ENCODE data around the gene SCN10A. TPM values are rescaled to one million over a fixed set of nuclear protein-coding genes. Genes with fewer than 3 reads are reported as not detected.

Gene SCN10A
- total RNA-seq, 3 donors from 2014 or later: not detected

DNA sequence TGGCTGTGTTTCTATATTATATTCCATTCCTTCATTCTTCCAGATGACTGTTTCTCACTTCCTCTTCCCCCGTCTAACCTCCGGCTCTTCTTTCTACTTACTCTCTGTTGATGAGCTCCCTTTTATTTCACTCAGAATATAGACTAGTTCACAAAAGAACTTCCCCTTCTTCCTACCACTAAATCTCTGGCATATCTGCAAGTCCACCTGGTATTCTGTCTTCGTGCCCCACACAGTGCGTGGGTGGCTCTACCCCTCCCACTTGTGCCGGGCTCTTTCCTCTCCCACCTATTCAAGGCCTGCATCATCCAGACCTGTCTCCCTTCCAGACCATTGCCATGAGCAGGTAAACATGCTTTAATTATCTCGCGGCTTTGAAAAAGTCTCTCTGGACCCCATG lies 73.0 kb downstream of the SCN10A start:
- DNase-seq (no peak), ATAC-seq (no peak)
- Mint-ChIP-seq H3K9me3 (no peaks in the 10 kb centered on the region), H3K4me1 (ENCODE audit: low read depth) (no peaks in the 10 kb centered on the region), H3K4me3 (no peak overlapping the region), H3K36me3 (ENCODE audit: insufficient read depth) (no peaks in the 10 kb centered on the region), H3K27me3 (ENCODE audit: low read depth) (peaks cover 11% of the 10 kb centered on the region)

DNA sequence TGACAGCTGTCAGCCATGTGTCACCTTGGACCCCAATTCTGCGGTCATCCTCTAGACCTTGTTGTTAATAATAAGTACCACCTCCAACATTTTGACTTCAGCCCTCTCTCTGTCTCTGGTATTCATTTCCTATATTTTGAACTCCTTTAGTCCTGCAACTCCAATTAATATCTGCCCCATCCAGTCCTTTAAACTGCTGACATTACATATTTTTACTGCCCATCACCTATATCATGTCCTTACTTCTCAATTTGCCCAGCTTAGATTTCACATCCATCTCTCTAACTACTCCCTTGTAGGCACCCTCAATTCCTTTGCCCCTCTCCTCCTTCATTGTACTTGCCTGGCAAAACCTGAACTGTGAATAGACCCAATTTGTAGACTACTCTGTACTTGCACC lies 73.5 kb downstream of the SCN10A start:
- no peak overlapping the region for H3K4me3 Mint-ChIP-seq
- no peaks in the 10 kb centered on the region for H3K4me1 Mint-ChIP-seq (ENCODE audit: low read depth)
- DNase-seq (no peak), ATAC-seq (no peak)
- no peaks in the 10 kb centered on the region for H3K9me3 Mint-ChIP-seq
- H3K36me3 Mint-ChIP-seq (ENCODE audit: insufficient read depth): no peaks in the 10 kb centered on the region
- peaks cover 11% of the 10 kb centered on the region for H3K27me3 Mint-ChIP-seq (ENCODE audit: low read depth)

DNA sequence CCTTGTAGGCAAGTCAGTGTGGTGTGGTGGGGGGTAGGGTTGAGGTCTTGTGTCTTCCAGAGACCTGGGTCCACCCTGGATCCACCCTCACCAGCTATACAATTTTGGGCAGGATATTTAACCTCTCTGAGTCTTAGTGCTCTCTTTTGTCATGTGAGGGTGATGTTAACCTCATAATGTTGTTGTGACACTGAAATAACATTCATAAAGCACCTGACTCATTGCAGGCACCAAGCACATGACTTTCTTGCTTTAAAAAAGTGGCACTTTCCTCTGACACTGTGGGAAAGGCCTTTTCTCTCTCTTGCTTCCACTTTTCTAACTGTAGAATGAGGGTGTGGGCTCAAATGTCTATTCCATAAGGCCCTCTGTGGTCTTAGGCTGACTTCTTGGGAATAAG lies 75.5 kb downstream of the SCN10A start:
- ATAC-seq (no peak), DNase-seq (no peak)
- Mint-ChIP-seq H3K27me3 (ENCODE audit: low read depth) (peaks cover 11% of the 10 kb centered on the region), H3K4me3 (no peak overlapping the region), H3K4me1 (ENCODE audit: low read depth) (no peaks in the 10 kb centered on the region), H3K36me3 (ENCODE audit: insufficient read depth) (no peaks in the 10 kb centered on the region), H3K9me3 (no peaks in the 10 kb centered on the region)

DNA sequence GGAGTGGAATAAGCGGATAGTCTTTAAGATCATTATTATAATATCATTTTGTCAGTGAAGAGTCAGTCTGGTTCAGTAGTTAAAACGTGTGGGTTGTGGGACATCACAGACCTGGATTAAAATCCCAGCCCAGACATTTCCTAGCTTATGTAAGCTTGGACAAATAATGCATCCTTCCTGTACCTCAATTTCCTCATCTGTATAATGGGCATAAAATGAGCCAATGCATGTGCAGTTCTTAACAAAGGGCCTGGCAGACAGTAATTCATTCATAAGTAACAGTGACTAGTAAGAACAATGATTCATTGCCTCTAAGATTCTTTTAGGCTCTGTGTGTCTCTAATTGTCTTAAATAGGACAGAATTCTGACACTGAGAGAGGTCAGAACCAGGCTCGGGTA lies 76.1 kb downstream of the SCN10A start:
- H3K4me3 Mint-ChIP-seq: no peak overlapping the region
- ATAC-seq (no peak), DNase-seq (no peak)
- no peaks in the 10 kb centered on the region for H3K36me3 Mint-ChIP-seq (ENCODE audit: insufficient read depth)
- H3K9me3 Mint-ChIP-seq: no peaks in the 10 kb centered on the region
- peaks cover 11% of the 10 kb centered on the region for H3K27me3 Mint-ChIP-seq (ENCODE audit: low read depth)
- no peaks in the 10 kb centered on the region for H3K4me1 Mint-ChIP-seq (ENCODE audit: low read depth)

DNA sequence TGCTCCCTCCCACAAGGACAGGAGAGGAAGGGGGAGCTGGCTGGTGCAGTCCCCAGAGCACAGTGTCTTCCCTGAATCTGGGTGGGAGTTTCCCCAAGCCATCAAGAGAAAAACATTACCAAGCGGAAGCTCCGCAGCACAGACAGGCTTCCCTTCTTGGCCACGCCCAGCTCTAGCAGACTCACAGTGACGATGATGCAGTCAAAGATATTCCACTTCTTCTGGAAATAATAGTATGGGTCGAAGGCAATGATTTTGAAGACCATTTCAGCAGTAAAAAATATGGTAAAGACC lies 76.7 kb downstream of the SCN10A start:
- H3K27me3 Mint-ChIP-seq (ENCODE audit: low read depth): peaks cover 11% of the 10 kb centered on the region
- ATAC-seq: no peak
- no peak for DNase-seq
- H3K9me3 Mint-ChIP-seq: no peaks in the 10 kb centered on the region
- H3K4me1 Mint-ChIP-seq (ENCODE audit: low read depth): no peaks in the 10 kb centered on the region
- H3K36me3 Mint-ChIP-seq (ENCODE audit: insufficient read depth): no peaks in the 10 kb centered on the region
- no peak overlapping the region for H3K4me3 Mint-ChIP-seq

DNA sequence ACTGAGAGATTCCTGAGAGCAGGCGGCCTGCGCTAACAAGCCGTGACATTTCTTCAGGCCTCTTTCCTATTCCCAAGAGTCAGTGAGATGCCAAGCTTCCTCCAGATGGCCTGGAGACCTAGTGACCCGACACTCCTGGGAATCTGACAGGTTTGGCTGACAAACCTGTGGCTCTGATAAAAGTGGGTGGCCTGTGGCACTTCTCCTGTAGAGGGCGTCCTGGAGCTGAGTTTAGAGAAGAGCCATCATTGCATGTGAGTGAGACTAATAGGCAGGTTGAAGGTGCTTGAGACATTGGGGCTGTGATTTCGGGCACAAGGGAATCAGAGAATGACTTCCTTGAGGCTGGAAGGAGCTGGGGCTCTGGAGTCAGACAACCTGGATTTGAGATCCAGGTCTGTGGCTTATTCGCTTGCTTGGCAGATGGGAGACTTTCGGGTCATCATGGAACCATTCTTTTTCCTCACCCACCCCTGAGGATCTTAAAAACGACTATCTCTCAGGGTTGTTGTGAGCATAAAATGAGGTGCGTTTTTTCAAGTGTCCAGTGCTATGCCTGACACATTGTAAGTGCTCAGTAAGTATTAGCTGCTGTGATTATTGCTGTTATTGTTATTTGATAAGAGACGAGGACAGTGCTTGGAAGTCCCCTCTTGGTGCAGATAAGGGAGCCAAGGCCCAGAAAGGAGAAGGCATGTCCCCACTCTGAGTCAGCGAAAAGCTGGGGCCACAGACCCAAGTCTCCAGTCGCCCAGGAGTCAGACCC lies 77.2 kb downstream of the SCN10A start:
- Mint-ChIP-seq H3K36me3 (ENCODE audit: insufficient read depth) (no peaks in the 10 kb centered on the region), H3K4me1 (ENCODE audit: low read depth) (no peaks in the 10 kb centered on the region), H3K4me3 (no peak overlapping the region), H3K9me3 (no peaks in the 10 kb centered on the region), H3K27me3 (ENCODE audit: low read depth) (peaks cover 11% of the 10 kb centered on the region)
- ATAC-seq: no peak
- DNase-seq: no peak

DNA sequence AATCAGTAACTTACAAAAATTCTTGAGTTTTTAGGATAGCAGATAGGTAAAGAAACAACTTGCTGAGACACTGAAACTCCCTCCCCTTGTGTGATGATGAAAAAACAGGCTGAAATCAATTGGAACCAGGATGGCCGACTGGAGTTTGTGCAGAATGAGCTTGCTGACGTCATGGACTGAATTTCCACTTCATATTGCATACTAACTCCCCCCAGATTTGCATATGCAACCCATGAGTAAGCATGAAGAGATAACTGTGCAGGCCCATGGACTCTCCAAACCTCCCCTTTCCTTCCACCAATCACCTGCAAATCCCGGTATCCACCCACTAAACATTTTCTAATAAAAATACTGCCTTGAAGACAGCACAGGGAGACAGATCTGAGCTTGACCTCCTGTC lies 84.5 kb downstream of the SCN10A start:
- Mint-ChIP-seq H3K9me3 (no peaks in the 10 kb centered on the region), H3K36me3 (ENCODE audit: insufficient read depth) (no peaks in the 10 kb centered on the region), H3K4me1 (ENCODE audit: low read depth) (no peaks in the 10 kb centered on the region), H3K27me3 (ENCODE audit: low read depth) (peaks cover 13% of the 10 kb centered on the region), H3K4me3 (no peak overlapping the region)
- ATAC-seq: no peak
- no peak for DNase-seq

DNA sequence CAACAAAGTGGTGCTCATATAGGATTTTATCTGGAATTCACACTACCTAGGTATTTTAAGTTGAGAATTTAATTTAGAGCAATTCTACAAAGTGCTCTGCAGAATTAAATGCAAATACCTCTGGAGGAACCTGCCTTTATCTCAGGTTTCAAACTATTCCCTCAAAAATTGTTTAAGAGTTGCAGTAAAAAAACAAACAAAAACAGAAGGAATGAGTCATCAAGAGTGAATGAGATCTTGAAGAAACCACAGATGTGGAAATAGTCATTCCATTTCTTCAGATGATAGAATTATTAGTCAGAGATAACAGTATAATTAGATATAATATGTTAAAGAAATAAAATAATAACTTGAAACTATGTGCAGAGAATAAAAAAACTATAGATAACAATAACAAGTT lies 85.7 kb downstream of the SCN10A start:
- Mint-ChIP-seq H3K27me3 (ENCODE audit: low read depth) (peaks cover 15% of the 10 kb centered on the region), H3K4me1 (ENCODE audit: low read depth) (no peaks in the 10 kb centered on the region), H3K36me3 (ENCODE audit: insufficient read depth) (no peaks in the 10 kb centered on the region), H3K9me3 (no peaks in the 10 kb centered on the region), H3K4me3 (no peak overlapping the region)
- DNase-seq: no peak
- ATAC-seq: no peak

DNA sequence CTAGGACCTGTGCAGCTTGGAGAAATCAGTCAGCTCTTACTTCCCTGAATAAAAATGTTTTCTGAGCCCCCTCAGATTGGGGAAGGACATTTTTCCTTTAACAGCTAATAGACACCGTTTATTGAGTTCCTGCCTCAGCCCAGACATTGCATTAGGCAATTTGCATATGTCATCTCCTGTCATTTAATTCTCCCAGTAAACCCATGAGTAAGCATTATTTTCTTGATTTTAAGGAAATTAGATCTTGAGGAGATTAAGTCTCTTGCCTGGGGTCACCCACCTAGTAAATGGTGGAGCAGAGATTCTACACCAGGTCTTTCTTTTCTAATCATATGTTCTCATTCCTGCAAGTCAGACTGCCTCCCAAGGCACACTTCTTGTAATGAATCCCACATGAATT lies 88.0 kb downstream of the SCN10A start:
- Mint-ChIP-seq H3K36me3 (ENCODE audit: insufficient read depth) (no peaks in the 10 kb centered on the region), H3K4me3 (no peak overlapping the region)
- DNase-seq: no peak

DNA sequence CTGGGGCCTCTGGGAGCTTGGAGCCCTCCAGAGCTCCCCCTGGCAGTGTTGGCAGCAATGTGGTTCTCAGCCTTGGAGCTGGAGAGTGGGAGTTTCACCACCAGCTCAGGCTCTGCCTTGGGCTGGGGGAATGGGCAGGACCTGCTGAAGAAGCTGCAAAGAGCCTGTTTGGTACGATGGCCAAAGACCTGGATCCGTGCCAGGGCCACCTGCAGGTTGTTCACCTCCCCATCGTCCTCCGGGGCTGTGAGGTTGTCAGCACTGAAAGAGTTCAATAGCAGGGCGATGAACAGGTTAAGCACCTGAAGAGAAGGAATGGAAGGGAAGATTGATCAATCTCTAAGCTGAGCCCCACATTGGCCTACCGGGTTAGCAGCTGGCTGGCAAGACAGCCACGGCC lies 89.3 kb downstream of the SCN10A start:
- ATAC-seq: no peak

More for the DNA sequence above, 88.0 kb downstream of the SCN10A start:
- H3K4me1 Mint-ChIP-seq (ENCODE audit: low read depth): no peaks in the 10 kb centered on the region
- no peak for ATAC-seq
- no peaks in the 10 kb centered on the region for H3K9me3 Mint-ChIP-seq
- peaks cover 17% of the 10 kb centered on the region for H3K27me3 Mint-ChIP-seq (ENCODE audit: low read depth)

DNA sequence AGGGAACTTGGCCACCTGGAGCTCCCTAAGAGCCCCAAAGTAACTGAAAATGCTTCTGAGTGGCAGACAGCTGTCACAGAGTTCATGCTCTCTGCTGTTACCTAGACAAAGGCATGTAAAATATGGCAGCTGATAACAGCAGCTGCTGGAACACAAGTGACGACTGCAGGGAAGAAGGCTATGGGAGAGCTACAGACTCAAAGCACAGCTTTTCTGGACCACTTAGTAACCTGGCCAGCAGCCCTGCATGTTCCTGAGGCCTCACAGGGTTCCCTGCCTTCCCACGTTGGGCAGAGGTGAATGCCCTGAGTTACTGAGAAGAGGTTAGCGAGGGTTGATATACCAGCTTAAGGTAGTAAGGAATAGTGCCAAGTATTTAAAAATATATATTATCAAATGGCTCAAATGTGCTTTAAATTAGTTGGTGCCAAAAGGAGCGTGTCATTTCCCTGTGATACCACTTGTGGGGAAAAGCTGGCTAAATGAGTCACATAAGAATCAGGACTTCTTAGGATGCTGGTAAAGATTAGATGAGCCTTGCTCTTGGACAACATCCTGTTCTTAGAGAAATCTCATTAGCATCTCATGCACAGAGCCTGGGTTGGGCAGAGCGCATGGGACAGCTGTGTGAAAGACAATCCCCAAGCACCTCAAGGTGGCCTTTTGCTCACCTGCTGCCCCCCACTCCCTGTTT lies 90.1 kb downstream of the SCN10A start:
- Mint-ChIP-seq H3K9me3 (no peaks in the 10 kb centered on the region), H3K4me3 (no peak overlapping the region)
- ATAC-seq: no peak

More for the DNA sequence above, 89.3 kb downstream of the SCN10A start:
- Mint-ChIP-seq H3K36me3 (ENCODE audit: insufficient read depth) (no peaks in the 10 kb centered on the region), H3K4me1 (ENCODE audit: low read depth) (no peaks in the 10 kb centered on the region), H3K27me3 (ENCODE audit: low read depth) (peaks cover 17% of the 10 kb centered on the region), H3K9me3 (no peaks in the 10 kb centered on the region), H3K4me3 (no peak overlapping the region)
- DNase-seq: no peak

DNA sequence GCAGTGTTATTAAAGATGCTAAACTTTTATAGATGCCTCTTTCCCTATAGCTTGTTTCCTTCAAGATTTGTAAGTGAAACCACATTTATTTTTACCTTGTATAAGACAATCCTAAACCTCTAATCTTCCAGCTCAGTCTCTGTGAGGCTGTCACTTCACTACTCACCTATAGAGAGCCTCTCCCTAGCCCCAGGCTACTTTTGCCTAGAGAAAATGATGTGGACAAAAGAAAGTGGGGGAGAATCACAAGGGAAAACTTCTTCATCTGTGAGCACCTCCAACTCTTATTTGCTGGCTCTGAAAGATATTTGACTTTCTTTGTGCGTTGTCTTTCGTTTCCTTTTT lies 91.7 kb downstream of the SCN10A start:
- Mint-ChIP-seq H3K36me3 (ENCODE audit: insufficient read depth) (no peaks in the 10 kb centered on the region), H3K4me3 (no peak overlapping the region), H3K4me1 (ENCODE audit: low read depth) (no peaks in the 10 kb centered on the region), H3K27me3 (ENCODE audit: low read depth) (peaks cover 20% of the 10 kb centered on the region), H3K9me3 (no peaks in the 10 kb centered on the region)
- ATAC-seq (no peak), DNase-seq (no peak)

More for the DNA sequence above, 90.1 kb downstream of the SCN10A start:
- DNase-seq: no peak
- Mint-ChIP-seq H3K27me3 (ENCODE audit: low read depth) (peaks cover 14% of the 10 kb centered on the region), H3K4me1 (ENCODE audit: low read depth) (no peaks in the 10 kb centered on the region), H3K36me3 (ENCODE audit: insufficient read depth) (no peaks in the 10 kb centered on the region)

DNA sequence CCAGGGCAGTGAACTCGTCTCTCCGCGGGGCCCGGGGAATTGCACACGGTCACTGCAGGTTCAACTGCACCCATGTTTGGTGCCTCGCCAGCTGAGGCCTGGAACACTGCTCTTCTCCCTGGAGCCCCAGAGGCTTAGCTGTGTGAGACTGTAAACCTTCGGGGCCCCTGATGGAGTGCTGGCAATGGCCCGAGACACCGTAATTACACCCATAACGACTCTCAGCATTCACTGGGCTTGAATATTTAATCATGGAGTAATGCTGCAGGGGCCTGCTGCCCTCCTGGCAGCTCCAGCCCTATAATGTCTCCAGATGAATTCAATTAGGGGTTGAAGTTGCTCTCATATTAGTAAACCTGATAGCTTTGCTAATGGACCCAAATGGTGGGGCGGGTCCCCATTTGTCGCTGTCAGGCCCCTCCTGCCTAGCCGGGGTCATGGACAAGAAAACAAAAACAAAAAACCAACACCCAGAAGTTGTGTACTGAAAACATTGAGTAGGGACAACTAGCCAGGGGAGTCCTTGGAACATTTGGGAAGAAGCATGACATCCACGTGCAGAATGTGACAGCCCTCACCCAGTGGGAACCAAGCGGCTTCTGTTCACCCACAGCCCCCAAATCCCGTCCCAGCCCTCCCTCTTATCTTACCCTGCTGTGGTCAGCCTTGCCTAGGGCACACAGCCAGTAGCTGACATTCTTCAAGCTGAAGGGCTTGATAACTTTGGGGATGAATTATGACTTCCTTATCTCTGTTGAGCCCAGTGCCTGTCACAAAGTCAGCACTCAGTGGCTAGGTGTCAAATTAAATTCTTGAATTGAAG lies 92.2 kb downstream of the SCN10A start:
- DNase-seq (no peak), ATAC-seq (no peak)
- Mint-ChIP-seq H3K36me3 (ENCODE audit: insufficient read depth) (no peaks in the 10 kb centered on the region), H3K9me3 (no peaks in the 10 kb centered on the region), H3K4me3 (no peak overlapping the region), H3K4me1 (ENCODE audit: low read depth) (no peaks in the 10 kb centered on the region), H3K27me3 (ENCODE audit: low read depth) (peaks cover 18% of the 10 kb centered on the region)

DNA sequence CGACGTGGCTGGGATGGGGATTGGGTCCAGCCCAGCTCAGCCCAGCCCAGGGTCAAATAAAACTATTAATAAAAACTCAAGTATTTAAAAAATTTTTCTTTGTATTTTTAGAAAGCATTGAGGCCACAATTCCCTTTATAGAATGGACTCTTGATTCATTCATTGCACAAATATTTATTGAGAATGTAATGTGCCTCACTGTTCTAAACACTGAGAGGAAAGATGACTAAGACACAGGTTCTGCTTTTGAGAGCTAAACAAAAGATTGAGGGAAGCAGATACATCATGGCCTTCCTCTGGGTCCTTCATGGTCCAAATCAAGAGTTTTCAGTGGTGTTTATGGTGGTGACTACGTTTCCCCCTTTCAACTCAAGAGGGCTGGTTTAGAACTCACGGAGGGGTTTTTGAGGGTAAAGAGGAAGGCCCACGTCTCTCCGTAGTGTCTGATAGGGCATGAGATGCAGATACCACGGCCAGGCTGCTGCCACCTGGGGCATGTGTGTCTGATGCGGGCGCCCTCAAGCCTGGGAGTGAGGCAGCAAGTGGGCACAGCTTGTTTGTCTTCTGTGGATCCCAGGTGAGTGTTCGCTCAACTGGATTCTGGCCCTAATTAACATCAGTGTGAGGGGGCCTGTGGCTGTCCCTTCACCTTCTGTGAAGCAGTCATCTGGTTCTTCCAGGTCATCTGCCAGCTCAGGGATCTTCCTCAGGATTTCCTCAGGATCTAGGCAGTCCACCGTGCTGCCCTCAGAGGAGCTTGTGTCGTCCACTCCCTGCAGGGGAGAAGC lies 93.0 kb downstream of the SCN10A start:
- no peaks in the 10 kb centered on the region for H3K4me1 Mint-ChIP-seq (ENCODE audit: low read depth)
- no peak for ATAC-seq
- peaks cover 18% of the 10 kb centered on the region for H3K27me3 Mint-ChIP-seq (ENCODE audit: low read depth)
- H3K4me3 Mint-ChIP-seq: no peak overlapping the region
- no peaks in the 10 kb centered on the region for H3K9me3 Mint-ChIP-seq
- H3K36me3 Mint-ChIP-seq (ENCODE audit: insufficient read depth): no peaks in the 10 kb centered on the region
- no peak for DNase-seq
